Islet precursor cell (in vitro differentiated cells): ENCODE results near the gene CDCA5.

Experiments used
- DNase-seq: peaks from one replicate; pipeline ENCODE4 v3.0.0-alpha.2; 2018

CDCA5 gene

DNA sequence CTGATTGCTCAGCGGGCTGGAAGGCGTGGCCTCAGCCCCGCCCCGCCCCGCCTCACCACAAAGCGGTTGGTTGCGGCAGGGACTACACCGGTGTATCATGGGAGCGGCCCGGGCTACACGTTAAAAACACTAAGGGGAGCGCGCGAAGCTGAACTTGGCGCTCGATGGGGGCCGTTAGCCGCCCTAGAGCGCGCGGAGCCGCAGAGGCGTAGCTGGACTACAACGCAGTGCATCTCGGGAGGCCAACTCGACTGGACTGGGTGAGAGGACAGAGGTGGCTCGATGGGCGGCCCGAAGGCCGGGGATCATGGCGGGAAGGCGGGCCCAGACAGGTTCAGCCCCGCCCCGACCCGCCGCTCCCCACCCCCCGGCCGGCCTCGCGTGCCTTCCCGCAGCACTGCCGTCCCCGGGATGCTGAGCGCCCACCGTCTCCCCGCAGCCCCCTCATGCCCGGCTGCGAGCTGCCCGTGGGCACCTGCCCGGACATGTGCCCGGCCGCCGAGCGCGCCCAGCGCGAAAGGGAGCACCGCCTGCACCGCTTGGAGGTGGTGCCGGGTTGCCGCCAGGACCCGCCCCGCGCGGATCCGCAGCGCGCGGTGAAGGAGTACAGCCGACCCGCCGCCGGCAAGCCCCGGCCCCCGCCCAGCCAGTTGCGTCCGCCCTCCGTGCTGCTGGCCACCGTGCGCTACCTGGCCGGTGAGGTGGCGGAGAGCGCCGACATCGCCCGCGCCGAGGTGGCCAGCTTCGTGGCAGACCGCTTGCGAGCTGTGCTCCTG, 42.8 kb downstream of the CDCA5 start, which contains the start of gene SAC3D1:
Gene SAC3D1, plus strand, starts transcription at position 364 of the 776 bp plus-strand sequence. Its CDS starts 83 bp downstream, at position 447.
- DNase-seq = peak; percentile 97

DNA sequence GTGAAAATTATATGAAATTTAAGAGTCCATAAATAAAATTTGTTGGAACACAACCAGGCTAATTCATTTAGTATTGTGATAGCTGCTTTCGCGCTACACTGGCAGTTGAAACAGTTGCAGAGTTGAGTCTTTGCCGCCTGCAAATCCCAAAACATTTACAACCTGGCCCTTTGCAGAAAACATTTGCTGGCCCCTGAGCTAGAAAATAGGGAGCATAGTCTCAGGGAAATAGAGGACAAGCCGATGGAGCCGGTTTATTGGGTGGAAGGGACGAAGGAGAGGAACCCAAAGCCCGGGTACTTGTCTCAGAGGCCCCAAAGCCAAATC, 43.4 kb downstream of the CDCA5 start:
- no peak for DNase-seq

DNA sequence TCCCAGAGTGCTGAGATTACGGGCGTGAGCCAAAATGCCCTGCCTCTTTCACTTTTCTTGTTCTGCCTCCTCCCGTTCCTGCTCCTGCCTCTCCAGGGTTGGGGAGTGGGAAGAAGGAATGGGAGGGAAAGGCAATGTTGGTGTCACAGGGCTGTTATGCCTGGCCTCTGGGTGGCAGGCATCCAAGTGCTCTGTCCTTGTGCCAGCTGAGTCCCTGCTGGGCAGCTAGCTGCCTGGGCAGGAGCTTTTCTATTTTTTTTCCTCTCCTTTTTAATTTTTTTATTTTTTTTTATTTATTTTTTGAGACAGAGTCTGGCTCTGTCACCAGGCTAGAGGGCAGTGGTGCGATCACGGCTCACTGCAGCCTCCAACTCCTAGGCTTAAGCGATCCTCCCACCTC, 46.9 kb downstream of the CDCA5 start:
- DNase-seq = no peak

DNA sequence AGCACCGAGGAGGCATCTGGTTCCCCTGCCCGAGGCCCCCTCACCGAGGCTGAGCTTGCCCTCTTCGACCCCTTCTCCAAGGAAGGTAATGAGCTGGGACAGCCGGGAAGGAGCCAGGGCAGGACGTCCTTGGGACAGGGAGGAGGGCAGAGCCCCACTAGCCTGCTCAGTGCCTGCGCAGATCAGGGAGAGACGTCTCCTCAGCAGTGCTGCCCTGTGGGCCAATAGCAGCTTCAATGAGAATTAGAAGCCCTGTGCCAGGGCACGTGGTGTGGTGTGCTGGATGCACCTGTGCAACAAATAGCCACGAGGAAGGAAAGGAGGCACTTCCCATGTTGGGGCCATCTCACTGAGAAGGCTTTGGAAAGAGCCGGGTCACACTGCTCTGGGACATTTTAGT, 48.3 kb downstream of the CDCA5 start:
- no peak for DNase-seq

DNA sequence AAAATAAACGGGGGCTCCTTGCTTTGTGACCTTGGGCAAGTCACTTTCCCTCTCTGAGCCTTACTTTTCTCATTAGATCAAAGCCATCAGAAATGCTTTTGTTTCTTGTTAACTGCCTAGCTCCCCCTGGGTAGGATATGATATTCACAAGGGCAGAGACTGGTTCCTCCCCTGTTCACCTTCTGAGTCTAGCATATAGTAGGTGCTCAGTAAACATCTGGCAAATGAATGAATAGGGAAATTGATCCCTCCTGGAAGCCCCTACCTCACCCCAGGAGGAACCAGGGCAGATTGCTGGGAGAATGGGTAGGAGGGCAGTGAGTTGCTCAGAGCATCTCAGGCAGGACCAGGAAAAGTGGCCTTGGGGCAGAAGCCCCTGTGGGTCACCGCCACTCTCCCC, 49.4 kb downstream of the CDCA5 start:
- DNase-seq = no peak

DNA sequence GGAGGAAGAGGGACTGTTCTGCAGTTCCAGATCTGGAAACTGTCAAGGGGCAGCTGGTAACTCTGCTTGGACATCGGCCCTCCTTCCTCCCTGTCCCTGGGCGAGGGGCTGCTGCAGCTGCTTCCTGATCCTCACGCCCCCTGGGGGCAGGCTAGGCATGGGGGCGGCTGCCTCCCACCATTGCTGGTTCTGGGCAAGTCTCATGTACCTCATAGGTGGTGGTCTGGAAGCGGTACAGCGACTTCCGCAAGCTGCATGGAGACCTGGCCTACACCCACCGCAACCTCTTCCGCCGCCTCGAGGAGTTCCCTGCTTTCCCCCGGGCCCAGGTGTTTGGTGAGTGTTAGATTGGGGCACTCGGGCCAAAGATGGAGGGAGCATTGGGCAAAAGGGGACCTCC, 51.6 kb downstream of the CDCA5 start:
- DNase-seq = no peak
